AG04450 (cell line): ENCODE results near the gene WDFY4. TPM values are rescaled to one million over a fixed set of nuclear protein-coding genes. Genes with fewer than 3 reads are reported as not detected.

Experiments used
- CTCF ChIA-PET: fragments of 300-600, 350-600 bp; formaldehyde crosslinking; extraction: SDS; loops from one replicate; lab custom pipeline; 2022; ENCODE audit warnings: antibody characterized with exemption, inconsistent platforms; lab: Charles Lee
- POLR2A ChIA-PET: fragments of 350-600 bp; formaldehyde crosslinking; extraction: SDS; loops from one replicate; lab custom pipeline; 2021; ENCODE audit warnings: antibody characterized with exemption, inconsistent platforms; lab: Yijun Ruan, JAX
- DNase-seq: peaks from one replicate; pipeline ENCODE4 v3.0.0-alpha.2; 2011; ENCODE audit warnings: low read depth, low spot score
- H3K27ac ChIP-seq: one replicate; pipeline ENCODE4 v1.5.1; 2012; ENCODE audit warnings: low read depth, low read length, control low read depth
- H3K27me3 ChIP-seq: one replicate; pipeline ENCODE4 v1.6.0; 2012; ENCODE audit warnings: low read length; ENCODE audit not compliant: control insufficient read depth, insufficient read depth
- H3K4me3 ChIP-seq: 2 replicates; pipeline ENCODE4 v1.5.1; 2011; ENCODE audit warnings: mild to moderate bottlenecking, low read depth, low read length, control low read depth
- H3K9me3 ChIP-seq: 2 replicates; pipeline ENCODE4 v1.5.1; 2012; ENCODE audit warnings: low read length; ENCODE audit not compliant: control insufficient read depth, insufficient read depth
- CTCF ChIP-seq: IDR thresholded peaks from 2 replicates; pipeline ENCODE4 v1.5.1; 2011; ENCODE audit warnings: low read depth, low read length, control low read depth, inconsistent platforms
- polyA plus RNA-seq: library from polyadenylated mRNA; depleted of rRNA; stranded (reverse); fragments of >200 nt; gene quantifications from 2 replicates; pipeline ENCODE4 v1.2.3, GENCODE V29; 2011

The WDFY4 gene
- polyA plus RNA-seq, 1 experiment, result not detected

- H3K9me3 ChIP-seq, result no peaks in the 10 kb centered on the region
- H3K4me3 ChIP-seq, result no peak overlapping the region
- ChIA-PET POLR2A (no interaction called here), CTCF (no interaction called here)
- peaks cover 3% of the 10 kb centered on the region for H3K27me3 ChIP-seq
- TF ChIP-seq CTCF, result no peak
- no peak overlapping the region for H3K27ac ChIP-seq
- DNase-seq, result no peak
Measured at GRCh38 chr10:48733329-48733728, 48.7 kb downstream of the WDFY4 start.

- POLR2A ChIA-PET, result no interaction called here
- DNase-seq, result no peak
- H3K27me3 ChIP-seq, result peaks cover 3% of the 10 kb centered on the region
- CTCF ChIA-PET, result no interaction called here
- H3K4me3 ChIP-seq, result no peak overlapping the region
- H3K9me3 ChIP-seq, result no peaks in the 10 kb centered on the region
- no peak for TF ChIP-seq CTCF
- H3K27ac ChIP-seq, result no peak overlapping the region
Measured at GRCh38 chr10:48735836-48736390, 51.2 kb downstream of the WDFY4 start.

- CTCF ChIA-PET, result no interaction called here
- no peak for DNase-seq
- no peak overlapping the region for H3K4me3 ChIP-seq
- H3K9me3 ChIP-seq, result no peaks in the 10 kb centered on the region
- H3K27me3 ChIP-seq, result peaks cover 3% of the 10 kb centered on the region
- no peak overlapping the region for H3K27ac ChIP-seq
- POLR2A ChIA-PET, result no interaction called here
- no peak for TF ChIP-seq CTCF
Measured at GRCh38 chr10:48736596-48736995, 51.9 kb downstream of the WDFY4 start.

- H3K4me3 ChIP-seq, result no peak overlapping the region
- H3K9me3 ChIP-seq, result no peaks in the 10 kb centered on the region
- TF ChIP-seq CTCF, result no peak
- no peak overlapping the region for H3K27ac ChIP-seq
- CTCF ChIA-PET, result no interaction called here
- POLR2A ChIA-PET, result no interaction called here
- no peak for DNase-seq
- H3K27me3 ChIP-seq, result peaks cover 10% of the 10 kb centered on the region
Measured at GRCh38 chr10:48737886-48738285, 53.2 kb downstream of the WDFY4 start.

- POLR2A ChIA-PET, result no interaction called here
- DNase-seq, result no peak
- H3K4me3 ChIP-seq, result no peak overlapping the region
- CTCF ChIA-PET, result no interaction called here
- TF ChIP-seq CTCF, result no peak
- H3K27me3 ChIP-seq, result peaks cover 13% of the 10 kb centered on the region
- no peaks in the 10 kb centered on the region for H3K9me3 ChIP-seq
- H3K27ac ChIP-seq, result no peak overlapping the region
Measured at GRCh38 chr10:48739170-48739569, 54.5 kb downstream of the WDFY4 start.
